GM23248 (cell line): ENCODE data around the gene AMIGO1. TPM values are rescaled to one million over a fixed set of nuclear protein-coding genes. Genes with fewer than 3 reads are reported as not detected.

Experiments
- DNase-seq: peaks from one replicate; pipeline ENCODE4 v3.0.0-alpha.2; 2015
- H2AFZ ChIP-seq: fragments of 200-600 bp; sonication (generic); 2 replicates; pipeline ENCODE4 v1.6.1; 2016; ENCODE audit warnings: antibody characterized with exemption
- H3F3A ChIP-seq: fragments of 200-600 bp; sonication (generic); 2 replicates; pipeline ENCODE4 v1.6.1; 2016; ENCODE audit warnings: mild to moderate bottlenecking, antibody characterized with exemption, mixed run types; ENCODE audit not compliant: insufficient read depth
- H3K27ac ChIP-seq: fragments of 200-600 bp; sonication (generic); 2 replicates; pipeline ENCODE4 v1.5.1; 2016; ENCODE audit warnings: mild to moderate bottlenecking
- H3K27me3 ChIP-seq: fragments of 200-600 bp; sonication (generic); replicated peaks from 2 replicates; pipeline ENCODE4 v1.6.1; 2016; ENCODE audit warnings: mild to moderate bottlenecking; ENCODE audit not compliant: insufficient read depth
- H3K36me3 ChIP-seq: fragments of 200-600 bp; sonication (generic); 2 replicates; pipeline ENCODE4 v1.6.1; 2016; ENCODE audit warnings: low read depth, mild to moderate bottlenecking
- H3K4me1 ChIP-seq: fragments of 200-600 bp; sonication (generic); 2 replicates; pipeline ENCODE4 v1.6.1; 2016; ENCODE audit warnings: mild to moderate bottlenecking; ENCODE audit not compliant: insufficient read depth
- H3K4me2 ChIP-seq: fragments of 200-600 bp; sonication (generic); one replicate; pipeline ENCODE4 v1.6.1; 2016; ENCODE audit warnings: mild to moderate bottlenecking; ENCODE audit not compliant: unreplicated experiment
- H3K4me3 ChIP-seq: fragments of 200-600 bp; sonication (generic); 2 replicates; pipeline ENCODE4 v1.5.1; 2016; ENCODE audit warnings: mild to moderate bottlenecking
- H3K79me2 ChIP-seq: fragments of 200-600 bp; sonication (generic); 2 replicates; pipeline ENCODE4 v1.6.1; 2016; ENCODE audit warnings: mild to moderate bottlenecking; ENCODE audit not compliant: insufficient read depth
- H3K9ac ChIP-seq: fragments of 200-600 bp; sonication (generic); 2 replicates; pipeline ENCODE4 v1.6.1; 2016; ENCODE audit warnings: mild to moderate bottlenecking
- H3K9me2 ChIP-seq: fragments of 200-600 bp; sonication (generic); 2 replicates; pipeline ENCODE4 v1.6.1; 2016; ENCODE audit warnings: mixed run types, mild to moderate bottlenecking, moderate library complexity; ENCODE audit not compliant: insufficient read depth
- H3K9me3 ChIP-seq: fragments of 200-600 bp; sonication (generic); one replicate; pipeline ENCODE4 v1.6.1; 2017; ENCODE audit warnings: low read depth
- H4K20me1 ChIP-seq: fragments of 200-600 bp; sonication (generic); 2 replicates; pipeline ENCODE4 v1.6.0; 2016; ENCODE audit not compliant: insufficient read depth
- EZH2 ChIP-seq: fragments of 200-600 bp; sonication (generic); IDR thresholded peaks from 2 replicates; pipeline ENCODE4 v1.6.1; 2018; ENCODE audit warnings: antibody characterized with exemption, mild to moderate bottlenecking; ENCODE audit not compliant: insufficient read depth, poor library complexity, severe bottlenecking
- EZH2phosphoT487 ChIP-seq: fragments of 200-600 bp; sonication (generic); IDR thresholded peaks from 2 replicates; pipeline ENCODE4 v1.6.1; 2018; ENCODE audit warnings: antibody characterized with exemption, moderate library complexity, mild to moderate bottlenecking, low read depth; ENCODE audit not compliant: insufficient read depth
- WGBS, 2 experiments: methylation state at CpG; one replicate each; pipeline ENCODE4 v1.1.6; 2015 to 2017; ENCODE audit warnings: low lambda C conversion rate in 2 of 2, low coverage in 1 of 2; ENCODE audit errors: missing lambda C conversion rate in 2 of 2; 5-methylcytosine and 5-hydroxymethylcytosine counted together
- in situ Hi-C: fragments of 300-500 bp; cut with MboI; formaldehyde crosslinking; loops from 2 replicates; pipeline ENCODE4 v1.15.0; 2020
- polyA plus RNA-seq: library from polyadenylated mRNA; unstranded; fragments of >200 nt; fragmentation: Nextera tagmentation; extraction: Ambion mirVana; gene quantifications from 2 replicates; pipeline ENCODE4 v1.2.1, GENCODE V29; 2016
- total RNA-seq: library from RNA; depleted of rRNA; stranded (reverse); fragments of >200 nt; shearing (Covaris generic); gene quantifications from 2 replicates; pipeline ENCODE4 v1.2.3, GENCODE V29; 2014

The AMIGO1 gene
- total and polyA plus RNA-seq, 2 experiments from 2014 or later: 1.7 to 2.8 TPM

GRCh38 chr1:109535481-109535880 is 26.0 kb upstream of the AMIGO1 start:
- H3K4me2 ChIP-seq: no peak overlapping the region
- no peaks in the 10 kb centered on the region for H3K79me2 ChIP-seq
- no peak overlapping the region for H3K4me3 ChIP-seq
- H3K9me2 ChIP-seq: no peaks in the 10 kb centered on the region
- 61 to 69% methylated on average over 4 of the region's 4 CpGs for WGBS, 2 experiments
- H3K9ac ChIP-seq: no peak overlapping the region
- no peak overlapping the region for H3K27ac ChIP-seq
- peaks cover 4% of the 10 kb centered on the region for H3K4me1 ChIP-seq
- TF ChIP-seq EZH2phosphoT487 (no peak), EZH2 (no peak)
- no peak overlapping the region for H2AFZ ChIP-seq
- H3K9me3 ChIP-seq: no peaks in the 10 kb centered on the region
- H3K36me3 ChIP-seq: no peaks in the 10 kb centered on the region
- DNase-seq: no peak
- in situ Hi-C loops: loop anchor here (10.0 kb wide), 1 partner anchor 271 kb away; no protein-coding TSS in a partner anchor
- H3F3A ChIP-seq: no peaks in the 10 kb centered on the region
- H4K20me1 ChIP-seq: no peaks in the 10 kb centered on the region
- H3K27me3 ChIP-seq: no peaks in the 10 kb centered on the region

DNA sequence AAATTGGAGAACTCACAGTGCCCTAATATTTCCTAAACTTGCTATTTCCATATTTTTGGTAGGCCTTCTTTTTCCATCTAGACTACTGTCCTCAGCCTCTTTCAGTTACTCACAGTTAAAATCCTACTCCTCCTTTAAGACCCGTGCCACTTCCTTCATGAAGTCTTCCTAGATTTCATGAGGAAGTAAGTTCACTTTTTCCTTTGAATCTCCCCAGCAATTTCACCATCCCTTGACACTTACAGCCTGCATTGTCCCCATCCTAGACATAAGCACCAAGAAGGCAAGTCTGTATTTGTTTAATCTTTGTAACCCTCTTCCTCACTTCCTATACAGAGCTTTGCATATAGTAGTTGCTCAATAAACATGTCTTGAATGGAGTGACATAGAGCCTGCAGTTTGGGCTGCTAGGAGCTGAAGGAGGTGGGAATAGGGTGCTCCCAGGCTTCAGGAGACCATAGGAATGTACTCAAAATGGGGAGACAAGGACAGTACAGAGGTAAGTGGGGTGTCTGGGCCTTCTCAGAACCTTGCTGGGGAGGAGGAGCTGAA is 24.9 kb upstream of the AMIGO1 start:
- Histone ChIP-seq H3F3A (no peaks in the 10 kb centered on the region), H3K79me2 (no peaks in the 10 kb centered on the region), H3K27me3 (no peaks in the 10 kb centered on the region), H3K36me3 (no peaks in the 10 kb centered on the region), H3K4me3 (no peak overlapping the region), H3K27ac (no peak overlapping the region), H3K4me2 (no peak overlapping the region), H3K9me3 (no peaks in the 10 kb centered on the region), H3K9ac (no peak overlapping the region), H4K20me1 (no peaks in the 10 kb centered on the region), H3K9me2 (no peaks in the 10 kb centered on the region), H2AFZ (no peak overlapping the region), H3K4me1 (peaks cover 4% of the 10 kb centered on the region)
- WGBS, 2 experiments: 29 to 62% methylated on average over 1 of the region's 1 CpG
- DNase-seq: no peak
- TF ChIP-seq EZH2phosphoT487 (no peak), EZH2 (no peak)
- in situ Hi-C loops: loop anchor here (5.0 to 10.0 kb wide), 2 partner anchors 42 to 270 kb away; partner anchors contain the start of gene CYB561D1

DNA sequence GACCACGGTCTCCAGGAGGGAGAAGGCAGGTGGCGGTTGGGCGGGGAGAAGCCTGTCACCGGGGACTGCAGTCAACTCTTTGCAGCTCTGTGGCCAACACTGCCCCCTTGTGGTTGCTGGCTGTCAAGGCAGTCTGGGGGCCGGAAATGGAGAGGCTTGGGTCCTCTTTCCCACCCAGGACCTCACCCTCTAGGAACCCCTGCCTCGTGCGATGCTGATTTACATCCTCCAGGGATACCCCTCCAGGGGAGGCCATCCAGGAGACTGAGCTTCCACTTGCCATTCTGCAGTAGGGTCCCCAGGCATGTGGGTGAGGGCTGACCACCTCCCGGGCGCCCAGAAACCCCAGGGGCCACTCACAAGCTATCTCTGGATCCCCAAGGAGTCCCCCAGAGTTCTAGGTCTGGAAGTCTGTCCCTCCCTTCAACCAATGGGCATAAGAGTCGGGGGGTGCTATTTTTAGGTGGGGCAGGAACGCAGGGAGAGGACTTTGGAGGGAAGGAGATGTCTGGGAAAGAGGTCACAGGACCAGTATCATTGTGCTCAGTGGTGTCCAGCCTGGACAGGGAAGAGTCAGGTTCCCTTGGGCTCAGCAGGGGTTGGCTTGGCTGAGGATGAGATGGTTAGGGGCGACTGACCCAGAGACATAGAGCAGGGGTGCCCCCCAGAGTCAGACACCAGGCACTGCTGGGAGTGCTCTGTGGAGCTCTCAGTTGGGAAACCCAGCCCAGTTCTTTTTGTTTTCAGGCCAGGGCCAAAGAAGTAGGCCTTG is 23.0 kb upstream of the AMIGO1 start:
- H3K9me3 ChIP-seq: no peaks in the 10 kb centered on the region
- no peaks in the 10 kb centered on the region for H4K20me1 ChIP-seq
- H3K27me3 ChIP-seq: no peaks in the 10 kb centered on the region
- in situ Hi-C loops: loop anchor here (5.0 to 10.0 kb wide), 2 partner anchors 40 to 268 kb away; partner anchors contain the start of gene CYB561D1
- no peaks in the 10 kb centered on the region for H3K79me2 ChIP-seq
- H3K4me1 ChIP-seq: peaks cover 4% of the 10 kb centered on the region
- TF ChIP-seq EZH2phosphoT487 (no peak), EZH2 (no peak)
- WGBS, 2 experiments: 6 to 10% methylated on average over 12 of the region's 12 CpGs
- DNase-seq: peak; percentile 89
- peak overlapping the region; percentile 99 for H2AFZ ChIP-seq
- no peaks in the 10 kb centered on the region for H3F3A ChIP-seq
- H3K4me2 ChIP-seq: peak overlapping the region; percentile 91
- H3K9me2 ChIP-seq: no peaks in the 10 kb centered on the region
- peak overlapping the region; percentile 60 for H3K9ac ChIP-seq
- no peaks in the 10 kb centered on the region for H3K36me3 ChIP-seq
- H3K4me3 ChIP-seq: peak overlapping the region; percentile 61
- 0 out of 2 replicates have a peak overlapping the region, but pooled peaks have one; percentile 16 for H3K27ac ChIP-seq

GRCh38 chr1:109531826-109532364 is 22.4 kb upstream of the AMIGO1 start:
- Histone ChIP-seq H3K27ac (no peak overlapping the region), H2AFZ (no peak overlapping the region), H3K9me2 (no peaks in the 10 kb centered on the region), H4K20me1 (no peaks in the 10 kb centered on the region), H3K9ac (no peak overlapping the region), H3K36me3 (no peaks in the 10 kb centered on the region), H3K9me3 (no peaks in the 10 kb centered on the region), H3K27me3 (no peaks in the 10 kb centered on the region), H3F3A (no peaks in the 10 kb centered on the region), H3K4me3 (no peak overlapping the region), H3K4me1 (peaks cover 4% of the 10 kb centered on the region), H3K4me2 (no peak overlapping the region), H3K79me2 (no peaks in the 10 kb centered on the region)
- in situ Hi-C loops: loop anchor here (5.0 to 10.0 kb wide), 2 partner anchors 40 to 267 kb away; partner anchors contain the start of gene CYB561D1
- WGBS, 2 experiments: 45 to 50% methylated on average over 16 of the region's 16 CpGs
- TF ChIP-seq EZH2 (no peak), EZH2phosphoT487 (no peak)
- no peak for DNase-seq
